CD8-positive, alpha-beta memory T cell (primary cell): ENCODE results near the gene GALM. TPM values are rescaled to one million over a fixed set of nuclear protein-coding genes. Genes with fewer than 3 reads are reported as not detected.

ENCODE experiments used
- CTCF ChIA-PET: fragments of 350-600 bp; sonication (Branson Sonifier 250); formaldehyde crosslinking; loops from one replicate; lab custom pipeline; 2021; ENCODE audit warnings: antibody characterized with exemption; lab: Charles Lee
- POLR2A ChIA-PET: fragments of 350-600 bp; sonication (Branson Sonifier 250); formaldehyde crosslinking; loops from one replicate; lab custom pipeline; 2021; ENCODE audit warnings: antibody characterized with exemption; lab: Charles Lee
- DNase-seq, 5 donors: peaks; one replicate each; pipeline versions ENCODE4 v3.0.0 to v3.0.0-alpha.2; 2020 to 2022; ENCODE audit warnings: mixed read lengths in 1 of 5
- H3K27ac ChIP-seq: one replicate; pipeline ENCODE4 v1.7.0; 2013; ENCODE audit warnings: low read depth, mild to moderate bottlenecking, low read length, moderate library complexity
- H3K27me3 ChIP-seq: 2 replicates; pipeline ENCODE4 v1.7.0; 2013; ENCODE audit warnings: low read length, mild to moderate bottlenecking; ENCODE audit not compliant: insufficient read depth, poor library complexity, severe bottlenecking
- H3K36me3 ChIP-seq: 2 replicates; pipeline ENCODE4 v1.7.0; 2013; ENCODE audit warnings: mild to moderate bottlenecking, low read length, moderate library complexity; ENCODE audit not compliant: insufficient read depth
- H3K4me1 ChIP-seq: 2 replicates; pipeline ENCODE4 v1.7.0; 2013; ENCODE audit warnings: mild to moderate bottlenecking, low read length, moderate library complexity; ENCODE audit not compliant: insufficient read depth
- H3K4me3 ChIP-seq: 2 replicates; pipeline ENCODE4 v1.7.0; 2013; ENCODE audit warnings: mild to moderate bottlenecking, low read length
- H3K9me3 ChIP-seq: 2 replicates; pipeline ENCODE4 v1.7.0; 2013; ENCODE audit warnings: mild to moderate bottlenecking, low read length
- H3K27ac Mint-ChIP-seq, 8 donors: one replicate each; pipeline ENCODE4 v1.8.0; 2020 to 2021; ENCODE audit warnings: mixed read lengths in 8 of 8, mild to moderate bottlenecking in 6 of 8, inconsistent platforms in 3 of 8, moderate library complexity in 3 of 8
- H3K27me3 Mint-ChIP-seq, 2 donors: one replicate each; pipeline ENCODE4 v1.8.0; 2020 to 2021; ENCODE audit warnings: mixed read lengths in 2 of 2, mild to moderate bottlenecking in 1 of 2, moderate library complexity in 1 of 2
- H3K36me3 Mint-ChIP-seq, 3 donors: one replicate each; pipeline ENCODE4 v1.8.0; 2020 to 2021; ENCODE audit warnings: mixed read lengths in 3 of 3, inconsistent platforms in 1 of 3, mild to moderate bottlenecking in 1 of 3
- H3K4me1 Mint-ChIP-seq, 3 donors: one replicate each; pipeline ENCODE4 v1.8.0; 2020 to 2021; ENCODE audit warnings: mixed read lengths in 3 of 3, inconsistent platforms in 1 of 3, mild to moderate bottlenecking in 1 of 3
- H3K4me3 Mint-ChIP-seq, 7 donors: one replicate each; pipeline ENCODE4 v1.8.0; 2020 to 2021; ENCODE audit warnings: mixed read lengths in 7 of 7, mild to moderate bottlenecking in 6 of 7, moderate library complexity in 4 of 7, inconsistent platforms in 2 of 7
- H3K9me3 Mint-ChIP-seq, 5 donors: one replicate each; pipeline ENCODE4 v1.8.0; 2020 to 2022; ENCODE audit warnings: mixed read lengths in 5 of 5, mild to moderate bottlenecking in 3 of 5, moderate library complexity in 2 of 5, inconsistent platforms in 1 of 5
- polyA plus RNA-seq: library from polyadenylated mRNA; unstranded; fragments of 300-500 nt; fragmentation: Illumina TruSeq; gene quantifications from one replicate; pipeline ENCODE4 v1.2.3, GENCODE V29; 2021
- total RNA-seq, 2 experiments: library from RNA; stranded (reverse); gene quantifications; one replicate each; pipeline ENCODE4 v1.2.3, GENCODE V29; 2021

The GALM gene
- total and polyA plus RNA-seq, 3 experiments from 2014 or later, result 51.4 to 109 (median 107) TPM

GRCh38 chr2:38627391-38627790 lies 38.5 kb upstream of the GALM start:
- H3K4me3 ChIP-seq, result no peak overlapping the region
- ChIA-PET POLR2A (no interaction called here), CTCF (interaction anchor here (1.0 to 3.6 kb wide), 5 partner anchors 14 to 98 kb away, joined by 3 to 18 read pairs (median 3); partner anchors contain the start of gene HNRNPLL)
- Mint-ChIP-seq H3K4me3 (no peak overlapping the region), H3K27ac (peak overlapping the region in 2 of 8 donors; percentile 20 to 75), H3K9me3 (no peaks in the 10 kb centered on the region), H3K27me3 (no peaks in the 10 kb centered on the region), H3K4me1 (peaks cover 15 to 27% (median 26%) of the 10 kb centered on the region in 3 donors), H3K36me3 (peaks cover 0 to 2% (median 0%) of the 10 kb centered on the region in 3 donors)
- no peaks in the 10 kb centered on the region for H3K36me3 ChIP-seq
- H3K4me1 ChIP-seq, result peaks cover 8% of the 10 kb centered on the region
- peaks cover 3% of the 10 kb centered on the region for H3K9me3 ChIP-seq
- H3K27me3 ChIP-seq, result no peaks in the 10 kb centered on the region
- DNase-seq, result no peak
- no peak overlapping the region for H3K27ac ChIP-seq

- peaks cover 23 to 38% (median 37%) of the 10 kb centered on the region in 3 donors for H3K4me1 Mint-ChIP-seq
- ChIA-PET POLR2A (no interaction called here), CTCF (interaction anchor here (1.1 kb wide), 1 partner anchor 25 kb away, joined by 3 read pairs; no protein-coding TSS in a partner anchor)
- no peak for DNase-seq
- Histone ChIP-seq H3K4me1 (peaks cover 8% of the 10 kb centered on the region), H3K27ac (no peak overlapping the region), H3K36me3 (no peaks in the 10 kb centered on the region), H3K9me3 (peaks cover 3% of the 10 kb centered on the region), H3K4me3 (no peak overlapping the region), H3K27me3 (no peaks in the 10 kb centered on the region)
- no peak overlapping the region for H3K4me3 Mint-ChIP-seq
- H3K27ac Mint-ChIP-seq, result no peak overlapping the region
- H3K27me3 Mint-ChIP-seq, result no peaks in the 10 kb centered on the region
- H3K36me3 Mint-ChIP-seq, result peaks cover 0 to 2% (median 0%) of the 10 kb centered on the region in 3 donors
- no peaks in the 10 kb centered on the region for H3K9me3 Mint-ChIP-seq
Measured at GRCh38 chr2:38629684-38630083, 36.2 kb upstream of the GALM start.

- no peak overlapping the region for H3K4me3 Mint-ChIP-seq
Measured at GRCh38 chr2:38631976-38632375, 33.9 kb upstream of the GALM start.

GRCh38 chr2:38632980-38633379 lies 32.9 kb upstream of the GALM start:
- H3K4me1 ChIP-seq, result no peaks in the 10 kb centered on the region
- H3K4me3 ChIP-seq, result no peak overlapping the region
- Mint-ChIP-seq H3K27me3 (no peaks in the 10 kb centered on the region), H3K9me3 (no peaks in the 10 kb centered on the region), H3K4me1 (peaks cover 9 to 13% (median 11%) of the 10 kb centered on the region in 3 donors), H3K4me3 (no peak overlapping the region), H3K36me3 (peaks cover 0 to 2% (median 0%) of the 10 kb centered on the region in 3 donors), H3K27ac (no peak overlapping the region)
- H3K36me3 ChIP-seq, result no peaks in the 10 kb centered on the region
- H3K27me3 ChIP-seq, result no peaks in the 10 kb centered on the region
- H3K27ac ChIP-seq, result no peak overlapping the region
- POLR2A ChIA-PET, result no interaction called here
- no peak for DNase-seq
- CTCF ChIA-PET, result no interaction called here
- peaks cover 3% of the 10 kb centered on the region for H3K9me3 ChIP-seq

More at GRCh38 chr2:38631976-38632375, 33.9 kb upstream of the GALM start:
- ChIA-PET POLR2A (no interaction called here), CTCF (no interaction called here)
- Histone ChIP-seq H3K36me3 (no peaks in the 10 kb centered on the region), H3K27me3 (no peaks in the 10 kb centered on the region), H3K9me3 (peaks cover 3% of the 10 kb centered on the region), H3K4me1 (no peaks in the 10 kb centered on the region), H3K27ac (no peak overlapping the region), H3K4me3 (no peak overlapping the region)
- Mint-ChIP-seq H3K27me3 (no peaks in the 10 kb centered on the region), H3K36me3 (peaks cover 0 to 2% (median 0%) of the 10 kb centered on the region in 3 donors), H3K9me3 (no peaks in the 10 kb centered on the region), H3K27ac (no peak overlapping the region), H3K4me1 (peaks cover 12 to 20% (median 19%) of the 10 kb centered on the region in 3 donors)
- no peak for DNase-seq

GRCh38 chr2:38633895-38634294 lies 32.0 kb upstream of the GALM start:
- peak overlapping the region in 2 of 8 donors; percentile 17 to 19 for H3K27ac Mint-ChIP-seq
- no peak overlapping the region for H3K4me3 Mint-ChIP-seq
- H3K4me3 ChIP-seq, result no peak overlapping the region
- peaks cover 0 to 2% (median 0%) of the 10 kb centered on the region in 3 donors for H3K36me3 Mint-ChIP-seq
- peaks cover 9 to 13% (median 11%) of the 10 kb centered on the region in 3 donors for H3K4me1 Mint-ChIP-seq
- ChIA-PET POLR2A (interaction anchor here (0.9 kb wide), 1 partner anchor 50 kb away, joined by 3 read pairs; no protein-coding TSS in a partner anchor), CTCF (no interaction called here)
- H3K27ac ChIP-seq, result no peak overlapping the region
- H3K27me3 ChIP-seq, result no peaks in the 10 kb centered on the region
- peaks cover 3% of the 10 kb centered on the region for H3K9me3 ChIP-seq
- H3K27me3 Mint-ChIP-seq, result no peaks in the 10 kb centered on the region
- no peaks in the 10 kb centered on the region for H3K9me3 Mint-ChIP-seq
- H3K36me3 ChIP-seq, result no peaks in the 10 kb centered on the region
- H3K4me1 ChIP-seq, result no peaks in the 10 kb centered on the region
- no peak for DNase-seq

- Mint-ChIP-seq H3K27ac (peak overlapping the region in 1 of 8 donors; percentile 29), H3K9me3 (no peaks in the 10 kb centered on the region), H3K36me3 (peaks cover 0 to 2% (median 0%) of the 10 kb centered on the region in 3 donors), H3K4me3 (no peak overlapping the region), H3K4me1 (peaks cover 9 to 13% (median 11%) of the 10 kb centered on the region in 3 donors), H3K27me3 (no peaks in the 10 kb centered on the region)
- no peak overlapping the region for H3K4me3 ChIP-seq
- H3K27ac ChIP-seq, result no peak overlapping the region
- H3K9me3 ChIP-seq, result peaks cover 3% of the 10 kb centered on the region
- ChIA-PET POLR2A (interaction anchor here (0.9 kb wide), 1 partner anchor 49 kb away, joined by 3 read pairs; no protein-coding TSS in a partner anchor), CTCF (no interaction called here)
- H3K27me3 ChIP-seq, result no peaks in the 10 kb centered on the region
- H3K4me1 ChIP-seq, result no peaks in the 10 kb centered on the region
- DNase-seq, result no peak
- no peaks in the 10 kb centered on the region for H3K36me3 ChIP-seq
Measured at GRCh38 chr2:38634684-38635083, 31.2 kb upstream of the GALM start.

- ChIA-PET POLR2A (no interaction called here), CTCF (no interaction called here)
- H3K27me3 Mint-ChIP-seq, result no peaks in the 10 kb centered on the region
- Histone ChIP-seq H3K4me1 (no peaks in the 10 kb centered on the region), H3K27ac (no peak overlapping the region), H3K9me3 (no peaks in the 10 kb centered on the region), H3K4me3 (no peak overlapping the region), H3K36me3 (no peaks in the 10 kb centered on the region), H3K27me3 (no peaks in the 10 kb centered on the region)
- peaks cover 9 to 13% (median 11%) of the 10 kb centered on the region in 3 donors for H3K4me1 Mint-ChIP-seq
- no peak overlapping the region for H3K27ac Mint-ChIP-seq
- DNase-seq, result no peak
- peaks cover 0 to 2% (median 0%) of the 10 kb centered on the region in 3 donors for H3K36me3 Mint-ChIP-seq
- H3K9me3 Mint-ChIP-seq, result no peaks in the 10 kb centered on the region
- no peak overlapping the region for H3K4me3 Mint-ChIP-seq
Measured at GRCh38 chr2:38635139-38635538, 30.8 kb upstream of the GALM start.

GRCh38 chr2:38636069-38636468 lies 29.8 kb upstream of the GALM start:
- POLR2A ChIA-PET, result interaction anchor here (0.6 kb wide), 2 partner anchors 10 to 42 kb away, joined by 3 read pairs; no protein-coding TSS in a partner anchor
- H3K4me1 Mint-ChIP-seq, result peaks cover 9 to 13% (median 11%) of the 10 kb centered on the region in 3 donors
- H3K36me3 ChIP-seq, result no peaks in the 10 kb centered on the region
- no peaks in the 10 kb centered on the region for H3K27me3 ChIP-seq
- H3K4me3 Mint-ChIP-seq, result no peak overlapping the region
- H3K27ac ChIP-seq, result no peak overlapping the region
- peaks cover 0 to 2% (median 0%) of the 10 kb centered on the region in 3 donors for H3K36me3 Mint-ChIP-seq
- no peak overlapping the region for H3K4me3 ChIP-seq
- no peaks in the 10 kb centered on the region for H3K9me3 Mint-ChIP-seq
- no peaks in the 10 kb centered on the region for H3K27me3 Mint-ChIP-seq
- H3K9me3 ChIP-seq, result no peaks in the 10 kb centered on the region
- peak overlapping the region in 1 of 8 donors; percentile 43 for H3K27ac Mint-ChIP-seq
- no peaks in the 10 kb centered on the region for H3K4me1 ChIP-seq
- CTCF ChIA-PET, result no interaction called here
- DNase-seq, result no peak
